Testis (tissue), 2 donors: ENCODE data around the gene FHOD1.

Source experiments
- POLR2A ChIP-seq: fragments of 450-650 bp; IDR thresholded peaks from one replicate; pipeline ENCODE4 v1.6.1; 2017; ENCODE audit warnings: antibody characterized with exemption, mild to moderate bottlenecking, moderate library complexity
- TF ChIP-seq, protein P1 (sequence below), 3 experiments: fragments of 450-650 bp in 2 of 3; fragments of 200-600 bp in 1 of 3; sonication (generic) in 1 of 3; IDR thresholded peaks; one replicate each; pipeline ENCODE4 v1.5.1; 2016 to 2019; ENCODE audit warnings: antibody characterized with exemption in 3 of 3, mild to moderate bottlenecking in 2 of 3, moderate library complexity in 1 of 3

DNA sequence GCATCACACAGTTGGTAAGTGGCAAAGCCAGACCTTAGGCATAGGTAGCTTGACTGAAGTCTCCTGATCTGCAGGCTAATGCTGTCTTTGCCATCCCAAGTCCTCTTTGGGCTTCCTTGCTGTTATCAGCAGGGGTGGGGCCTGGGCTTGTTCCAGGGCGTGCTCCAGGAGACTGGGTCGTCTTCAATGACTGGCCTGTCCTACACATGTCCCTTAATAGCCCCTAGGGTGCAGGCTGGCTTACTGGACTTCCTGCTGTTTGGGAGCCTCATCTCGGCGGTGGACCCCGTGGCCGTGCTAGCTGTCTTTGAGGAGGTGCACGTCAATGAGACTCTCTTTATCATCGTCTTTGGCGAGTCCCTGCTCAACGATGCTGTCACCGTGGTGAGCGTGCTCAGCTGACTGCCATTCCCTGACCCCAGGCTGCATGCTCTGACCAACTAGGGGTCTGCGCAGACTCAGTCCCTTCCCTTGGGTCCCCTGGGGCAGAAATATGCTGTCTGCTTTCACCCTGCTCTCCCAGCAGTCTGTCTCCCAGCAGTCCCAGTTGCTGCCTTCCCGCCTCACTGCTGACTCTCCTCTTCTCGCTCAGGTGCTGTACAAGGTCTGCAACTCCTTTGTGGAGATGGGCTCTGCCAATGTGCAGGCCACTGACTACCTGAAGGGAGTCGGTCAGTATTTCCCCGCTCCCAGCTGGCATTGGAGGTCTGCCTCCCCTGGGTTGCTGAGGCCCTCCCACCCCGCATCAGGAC, 7.7 kb upstream of the FHOD1 start:
- TF ChIP-seq POLR2A = no peak
- TF ChIP-seq, protein P1, sequence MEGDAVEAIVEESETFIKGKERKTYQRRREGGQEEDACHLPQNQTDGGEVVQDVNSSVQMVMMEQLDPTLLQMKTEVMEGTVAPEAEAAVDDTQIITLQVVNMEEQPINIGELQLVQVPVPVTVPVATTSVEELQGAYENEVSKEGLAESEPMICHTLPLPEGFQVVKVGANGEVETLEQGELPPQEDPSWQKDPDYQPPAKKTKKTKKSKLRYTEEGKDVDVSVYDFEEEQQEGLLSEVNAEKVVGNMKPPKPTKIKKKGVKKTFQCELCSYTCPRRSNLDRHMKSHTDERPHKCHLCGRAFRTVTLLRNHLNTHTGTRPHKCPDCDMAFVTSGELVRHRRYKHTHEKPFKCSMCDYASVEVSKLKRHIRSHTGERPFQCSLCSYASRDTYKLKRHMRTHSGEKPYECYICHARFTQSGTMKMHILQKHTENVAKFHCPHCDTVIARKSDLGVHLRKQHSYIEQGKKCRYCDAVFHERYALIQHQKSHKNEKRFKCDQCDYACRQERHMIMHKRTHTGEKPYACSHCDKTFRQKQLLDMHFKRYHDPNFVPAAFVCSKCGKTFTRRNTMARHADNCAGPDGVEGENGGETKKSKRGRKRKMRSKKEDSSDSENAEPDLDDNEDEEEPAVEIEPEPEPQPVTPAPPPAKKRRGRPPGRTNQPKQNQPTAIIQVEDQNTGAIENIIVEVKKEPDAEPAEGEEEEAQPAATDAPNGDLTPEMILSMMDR (IDR thresholded peaks at IDR 0.05) = no peak
